ENCODE measurements around the gene BET1.
A peak's percentile ranks its signal among the peaks of the same experiment; 100 is the strongest.
"Not testable (repeated sequence)": the region's sequence is repeated elsewhere in the genome, so short reads cannot be mapped to it uniquely, and the experiment has no call there.

Gene BET1, protein sequence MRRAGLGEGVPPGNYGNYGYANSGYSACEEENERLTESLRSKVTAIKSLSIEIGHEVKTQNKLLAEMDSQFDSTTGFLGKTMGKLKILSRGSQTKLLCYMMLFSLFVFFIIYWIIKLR

GRCh38 chr7:94004024-94004951 is at the start of gene BET1:
Gene BET1 (minus strand): TSS chr7:94004355. CDS start chr7:94004216, 139 bp downstream.
- peak; percentile 83 for DNase-seq

- DNase-seq = no peak
Measured at GRCh38 chr7:94053532-94053931, 49.4 kb upstream of the BET1 start.

- no peak for DNase-seq
Measured at GRCh38 chr7:94052398-94053180, 48.4 kb upstream of the BET1 start.

GRCh38 chr7:94050046-94050445 is 45.9 kb upstream of the BET1 start:
- DNase-seq = no peak

GRCh38 chr7:94049615-94050014 is 45.5 kb upstream of the BET1 start:
- DNase-seq = no peak

DNA sequence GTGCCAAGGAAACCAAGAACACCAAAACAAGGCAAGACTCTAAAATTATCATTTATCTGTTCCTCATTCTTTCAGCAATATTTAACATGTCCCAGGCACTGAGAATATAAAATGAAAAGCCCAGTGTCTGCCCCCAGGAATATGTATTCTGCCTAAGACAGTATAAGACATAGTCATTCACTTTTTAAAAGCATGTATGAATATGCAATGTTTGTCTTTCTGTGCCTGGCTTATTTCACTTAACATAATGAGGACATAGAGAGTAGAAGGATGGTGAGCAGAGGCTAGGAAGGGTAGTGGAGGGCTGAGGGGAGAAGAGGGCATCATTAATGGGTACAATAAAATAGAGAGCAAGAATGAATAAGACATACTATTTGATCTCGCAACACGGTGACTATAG is 44.6 kb upstream of the BET1 start:
- no peak for DNase-seq

DNA sequence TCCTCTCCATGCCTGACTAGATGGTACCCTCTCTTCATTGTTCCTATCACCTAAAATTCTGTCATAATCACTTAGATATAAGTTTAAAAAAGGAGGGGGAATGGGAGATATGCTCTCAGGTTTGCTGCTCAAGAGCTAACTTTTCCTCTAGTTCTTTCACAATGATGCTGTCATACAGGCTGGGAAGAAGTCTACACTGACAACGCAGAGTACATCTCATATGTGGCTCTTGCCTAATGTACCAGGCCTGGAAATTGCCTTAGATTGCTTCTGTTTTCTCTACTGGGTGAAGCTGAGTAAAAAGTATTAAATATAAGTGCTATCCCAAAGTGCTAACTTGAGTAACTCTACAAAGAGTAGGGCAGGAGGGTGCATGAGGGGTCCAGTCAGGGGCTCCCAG is 43.8 kb upstream of the BET1 start:
- no peak for DNase-seq

- DNase-seq = no peak
Measured at GRCh38 chr7:94045581-94045980, 41.4 kb upstream of the BET1 start.

GRCh38 chr7:94044806-94045205 is 40.7 kb upstream of the BET1 start:
- DNase-seq = no peak

DNA sequence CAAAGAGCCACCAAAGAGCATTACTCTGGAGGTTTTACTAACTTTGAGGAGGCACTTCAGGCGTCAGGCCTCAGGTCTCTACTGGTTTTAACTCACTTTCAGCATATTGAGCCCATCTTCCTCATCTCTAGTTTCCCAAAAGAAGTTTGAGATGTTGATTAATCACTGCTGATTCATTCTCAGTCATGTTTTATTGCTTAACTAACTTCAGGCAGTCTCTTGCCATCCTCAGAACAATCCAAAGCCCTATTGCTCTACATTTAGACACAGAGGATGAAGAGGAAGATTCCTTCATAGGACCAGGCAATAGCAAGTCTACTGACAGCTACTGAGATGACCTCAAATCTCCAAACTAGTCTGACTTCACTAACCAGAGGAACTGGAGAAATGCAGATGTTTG is 39.1 kb upstream of the BET1 start:
- no peak for DNase-seq

DNA sequence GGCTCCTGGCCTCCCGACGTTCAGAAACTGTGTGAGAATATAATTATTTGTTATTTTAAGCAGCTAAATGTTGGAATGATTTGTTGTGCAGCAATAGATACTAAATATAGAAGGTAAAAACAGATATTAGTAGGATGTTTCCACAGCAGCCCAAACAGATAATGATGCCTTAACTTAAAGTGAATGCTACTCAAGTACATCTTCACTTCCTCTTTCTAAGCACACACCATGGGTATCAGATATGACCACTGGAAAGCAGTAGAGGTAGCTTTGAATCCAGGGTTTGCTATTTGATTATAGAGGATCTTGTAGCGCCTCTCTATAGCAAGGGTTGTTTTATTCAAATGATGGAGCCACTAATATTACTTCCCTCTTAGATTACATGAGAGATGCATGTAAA is 38.2 kb upstream of the BET1 start:
- no peak for DNase-seq

DNA sequence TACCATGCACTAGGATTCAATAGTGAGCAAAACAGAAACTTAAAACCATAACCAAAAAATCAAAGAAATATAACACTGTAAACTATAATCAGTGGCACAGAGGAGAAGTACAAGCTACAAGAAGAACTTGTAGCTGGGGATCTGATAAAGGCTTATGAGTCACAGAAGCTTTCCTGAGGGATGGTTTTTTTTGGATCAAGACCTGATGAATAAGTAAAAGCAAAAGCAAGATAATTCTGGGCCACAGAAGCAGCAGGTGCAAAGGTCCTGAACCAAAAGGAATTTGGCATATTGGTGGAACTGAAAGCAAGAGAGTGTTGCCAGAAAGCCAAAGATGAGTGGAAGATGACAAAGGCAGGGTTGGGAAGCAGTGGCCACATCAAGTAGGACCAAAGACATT is 37.4 kb upstream of the BET1 start:
- no peak for DNase-seq

DNA sequence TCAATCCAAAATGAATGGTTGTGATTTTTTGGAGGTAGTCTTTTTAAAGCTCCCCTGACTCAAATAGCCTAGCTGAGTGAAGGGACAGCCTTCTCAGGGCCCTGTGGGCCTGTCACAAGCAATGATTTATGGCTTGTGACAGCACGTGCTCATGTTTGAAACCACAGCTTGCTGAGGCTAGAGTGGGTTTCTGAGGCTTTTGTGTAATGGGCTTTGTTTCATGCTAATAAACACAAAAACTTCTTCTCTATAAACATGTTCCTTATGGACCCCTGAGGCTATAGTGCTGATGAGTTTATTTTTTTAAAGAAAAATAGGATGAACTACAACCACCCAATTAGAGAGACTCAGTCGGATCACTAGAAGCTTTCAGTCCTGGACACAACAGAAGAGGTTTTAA is 36.1 kb upstream of the BET1 start:
- no peak for DNase-seq

DNA sequence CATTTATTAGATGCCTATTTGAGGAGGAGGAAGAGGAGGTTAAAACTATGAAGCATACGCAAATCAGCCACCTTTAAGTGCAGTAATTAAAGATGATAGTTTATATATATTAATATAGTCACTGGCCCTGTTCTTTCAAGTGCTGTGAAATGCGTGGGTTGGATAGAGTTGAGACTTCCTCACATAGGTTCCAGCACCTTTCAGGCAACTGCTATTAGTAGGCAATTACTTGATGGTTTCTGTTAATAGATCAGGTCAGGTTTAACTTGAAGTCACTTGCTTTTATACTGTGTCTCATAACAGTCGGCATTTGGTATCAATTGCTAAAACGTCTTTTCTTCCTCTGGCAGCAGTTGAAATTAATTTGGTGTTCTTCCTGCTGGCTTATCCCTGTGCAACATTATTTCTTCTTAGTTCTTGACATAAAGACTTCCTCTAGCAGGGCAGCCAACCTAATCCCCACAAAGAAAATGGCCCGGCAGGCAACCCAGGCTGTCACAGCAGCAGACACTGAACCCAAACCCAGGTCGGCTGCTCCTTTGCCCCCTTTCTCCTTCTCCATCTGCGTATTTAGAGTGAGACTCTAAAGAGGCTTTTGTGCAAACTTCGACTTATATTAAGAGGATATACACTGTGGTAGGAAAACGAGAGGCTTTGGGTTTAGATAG is 35.3 kb upstream of the BET1 start:
- DNase-seq = no peak

GRCh38 chr7:94031865-94032264 is 27.7 kb upstream of the BET1 start:
- DNase-seq = no peak

GRCh38 chr7:94030634-94031033 is 26.5 kb upstream of the BET1 start:
- no peak for DNase-seq

- no peak for DNase-seq
Measured at GRCh38 chr7:94029976-94030375, 25.8 kb upstream of the BET1 start.

GRCh38 chr7:94028768-94029167 is 24.6 kb upstream of the BET1 start:
- no peak for DNase-seq

DNA sequence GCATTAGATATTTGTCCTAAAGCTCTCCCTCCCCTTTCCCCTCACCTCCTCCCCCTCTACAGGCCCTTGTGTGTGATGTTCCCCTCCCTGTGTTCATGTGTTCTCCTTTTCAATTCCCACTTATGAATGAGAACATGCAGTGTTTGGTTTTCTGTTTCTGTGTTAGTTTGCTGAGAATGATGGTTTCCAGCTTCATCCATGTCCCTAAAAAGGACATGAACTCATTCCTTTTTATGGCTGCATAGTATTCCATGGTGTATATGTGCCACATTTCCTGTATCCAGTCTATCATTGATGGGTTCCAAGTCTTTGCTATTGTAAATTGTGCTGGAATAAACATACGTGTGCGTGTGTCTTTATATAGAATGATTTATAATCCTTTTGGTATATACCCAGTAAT is 22.5 kb upstream of the BET1 start:
- not testable (repeated sequence) for DNase-seq

DNA sequence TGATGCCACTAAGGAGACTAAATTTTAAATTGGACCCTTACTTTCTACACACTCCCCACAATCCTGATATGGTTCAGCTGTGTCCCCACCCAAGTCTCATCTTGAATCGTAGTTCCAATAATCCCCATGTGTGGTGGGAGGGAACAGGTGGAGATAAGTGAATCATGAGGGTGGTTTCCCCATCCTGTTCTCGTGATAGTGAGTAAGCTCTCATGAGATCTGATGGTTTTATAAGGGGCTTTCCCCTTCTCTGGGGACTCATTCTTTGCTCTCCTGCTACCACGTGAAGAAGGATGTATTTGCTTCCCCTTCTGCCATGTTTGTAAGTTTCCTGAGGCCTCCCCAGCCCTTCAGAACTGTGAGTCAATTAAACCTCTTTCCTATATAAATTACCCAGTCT is 18.4 kb upstream of the BET1 start:
- DNase-seq = no peak

- no peak for DNase-seq
Measured at GRCh38 chr7:94016786-94017185, 12.6 kb upstream of the BET1 start.

GRCh38 chr7:94015538-94015937 is 11.4 kb upstream of the BET1 start:
- no peak for DNase-seq

- DNase-seq = no peak
Measured at GRCh38 chr7:94012746-94013145, 8.6 kb upstream of the BET1 start.
